Left renal pelvis (tissue), 4 donors: ENCODE results near the gene OR2M2. TPM values are rescaled to one million over a fixed set of nuclear protein-coding genes. Genes with fewer than 3 reads are reported as not detected.

Experiments
- polyA plus RNA-seq, 4 donors: library from polyadenylated mRNA; unstranded; fragments of 120-200 nt; gene quantifications; one replicate each; pipeline ENCODE4 v1.2.1, GENCODE V29; 2013; ENCODE audit not compliant: insufficient read length in 4 of 4

Gene OR2M2
- polyA plus RNA-seq, 4 donors = not detected

Other genes with a start within 250 kb of the OR2M2 start
- gene OR2AJ1, start 249.9 kb upstream of the OR2M2 start, polyA plus RNA-seq = not detected
- gene OR2L8, start 226.0 kb upstream of the OR2M2 start, polyA plus RNA-seq = not detected
- not detected for gene OR2AK2, start 209.6 kb upstream of the OR2M2 start, polyA plus RNA-seq
- not detected for gene OR2L5, start 161.2 kb upstream of the OR2M2 start, polyA plus RNA-seq
- under 1 TPM in 3 of 4 donors, not detected in 1; 0.06 to 0.13 (median 0.08) TPM for gene OR2L2, start 144.8 kb upstream of the OR2M2 start, polyA plus RNA-seq
- gene OR2L3, start 128.0 kb upstream of the OR2M2 start, polyA plus RNA-seq = not detected
- under 1 TPM in 1 of 4 donors, not detected in 3; 0.11 TPM for gene OR2L13, start 79.6 kb upstream of the OR2M2 start, polyA plus RNA-seq
- gene OR2M5, start 29.7 kb upstream of the OR2M2 start, polyA plus RNA-seq = not detected
- under 1 TPM; 0.01 to 0.05 (median 0.04) TPM for gene OR2M3, start 22.4 kb downstream of the OR2M2 start, polyA plus RNA-seq
- under 1 TPM; 0.04 to 0.08 (median 0.04) TPM for gene OR2M4, start 56.6 kb downstream of the OR2M2 start, polyA plus RNA-seq
- gene OR2T33, start 103.2 kb downstream of the OR2M2 start, polyA plus RNA-seq = under 1 TPM in 1 of 4 donors, not detected in 3; 0.05 TPM
- gene OR2T12, start 128.6 kb downstream of the OR2M2 start, polyA plus RNA-seq = under 1 TPM in 2 of 4 donors, not detected in 2; 0.05 to 0.06 TPM
- not detected for gene OR2M7, start 149.7 kb downstream of the OR2M2 start, polyA plus RNA-seq
- not detected for gene OR14C36, start 174.0 kb downstream of the OR2M2 start, polyA plus RNA-seq
- not detected for gene OR2T4, start 186.8 kb downstream of the OR2M2 start, polyA plus RNA-seq
- gene OR2T6, start 200.9 kb downstream of the OR2M2 start, polyA plus RNA-seq = under 1 TPM in 2 of 4 donors, not detected in 2; 0.11 TPM
- not detected for gene OR2T1, start 228.2 kb downstream of the OR2M2 start, polyA plus RNA-seq